Lung (tissue), 12 donors: ENCODE measurements around the gene ADAMTS2. TPM values are rescaled to one million over a fixed set of nuclear protein-coding genes. Genes with fewer than 3 reads are reported as not detected.

Experiments used
- ATAC-seq: fragments of 200-7000 bp; cut with Tn5 transposase; one replicate; pipeline ENCODE4 v1.9.1; 2020; ENCODE audit warnings: moderate number of reproducible peaks; ENCODE audit not compliant: insufficient read depth, low FRiP score
- DNase-seq, 3 donors: peaks; one replicate each; pipeline ENCODE4 v3.0.0-alpha.2; 2013 to 2017
- H3K27ac ChIP-seq, 2 donors: one replicate each; pipeline ENCODE4 v1.5.1; 2013; ENCODE audit warnings: mild to moderate bottlenecking in 2 of 2, moderate library complexity in 2 of 2, control low read depth in 1 of 2, inconsistent platforms in 1 of 2, low read depth in 1 of 2, low read length in 1 of 2
- H3K27me3 ChIP-seq, 3 donors: one replicate each; pipeline ENCODE4 v1.5.1; 2013; ENCODE audit warnings: low read length in 2 of 3; ENCODE audit not compliant: control insufficient read depth in 3 of 3, insufficient read depth in 3 of 3
- H3K36me3 ChIP-seq, 4 donors: one replicate each; pipeline ENCODE4 v1.5.1; 2013; ENCODE audit warnings: low read length in 4 of 4, mild to moderate bottlenecking in 1 of 4, moderate library complexity in 1 of 4; ENCODE audit not compliant: control insufficient read depth in 4 of 4, insufficient read depth in 4 of 4
- H3K4me1 ChIP-seq, 5 donors: one replicate each; pipeline ENCODE4 v1.5.1; 2013; ENCODE audit warnings: low read length in 5 of 5, mild to moderate bottlenecking in 2 of 5, moderate library complexity in 1 of 5; ENCODE audit not compliant: control insufficient read depth in 5 of 5, insufficient read depth in 5 of 5
- H3K4me3 ChIP-seq: one replicate; pipeline ENCODE4 v1.5.1; 2013; ENCODE audit warnings: mild to moderate bottlenecking, control low read depth, moderate library complexity
- H3K9ac ChIP-seq, 2 donors: one replicate each; pipeline ENCODE4 v1.5.1; 2013; ENCODE audit warnings: low read length in 2 of 2, control low read depth in 1 of 2; ENCODE audit not compliant: insufficient read depth in 1 of 2
- H3K9me3 ChIP-seq, 4 donors: one replicate each; pipeline ENCODE4 v1.5.1; 2013; ENCODE audit warnings: low read length in 3 of 4, mild to moderate bottlenecking in 1 of 4, moderate library complexity in 1 of 4; ENCODE audit not compliant: control insufficient read depth in 4 of 4, insufficient read depth in 3 of 4
- CTCF ChIP-seq: IDR thresholded peaks from 2 replicates; pipeline ENCODE4 v1.5.1; 2012; ENCODE audit warnings: mild to moderate bottlenecking; ENCODE audit errors: control extremely low read depth, extremely low read depth
- WGBS, 2 donors: extraction: QIAGEN DNeasy Blood & Tissue Kit; methylation state at CpG; one replicate each; pipeline ENCODE4 v1.1.7; 2013; 5-methylcytosine and 5-hydroxymethylcytosine counted together
- polyA plus RNA-seq, 2 donors: library from polyadenylated mRNA; stranded (reverse); fragments of 200-250 nt; gene quantifications; one replicate each; pipeline ENCODE4 v1.2.1, GENCODE V29; 2013
- total RNA-seq, 2 donors: library from RNA; depleted of rRNA in 1 of 2; stranded (reverse); fragments of >200 nt in 1 of 2; gene quantifications; one replicate each; pipeline ENCODE4 v1.2.1, GENCODE V29; 2014 to 2021
- donor health status: control.
- donor health status: control.
- donor health status: Bipolar disorder and iron deficiency.
- donor health status: healthy.
- donor health status: DM: yes; HTN: yes; CAD: no.

The ADAMTS2 gene
- total and polyA plus RNA-seq, 4 donors, result 9.3 to 45.5 (median 28.7) TPM

DNA sequence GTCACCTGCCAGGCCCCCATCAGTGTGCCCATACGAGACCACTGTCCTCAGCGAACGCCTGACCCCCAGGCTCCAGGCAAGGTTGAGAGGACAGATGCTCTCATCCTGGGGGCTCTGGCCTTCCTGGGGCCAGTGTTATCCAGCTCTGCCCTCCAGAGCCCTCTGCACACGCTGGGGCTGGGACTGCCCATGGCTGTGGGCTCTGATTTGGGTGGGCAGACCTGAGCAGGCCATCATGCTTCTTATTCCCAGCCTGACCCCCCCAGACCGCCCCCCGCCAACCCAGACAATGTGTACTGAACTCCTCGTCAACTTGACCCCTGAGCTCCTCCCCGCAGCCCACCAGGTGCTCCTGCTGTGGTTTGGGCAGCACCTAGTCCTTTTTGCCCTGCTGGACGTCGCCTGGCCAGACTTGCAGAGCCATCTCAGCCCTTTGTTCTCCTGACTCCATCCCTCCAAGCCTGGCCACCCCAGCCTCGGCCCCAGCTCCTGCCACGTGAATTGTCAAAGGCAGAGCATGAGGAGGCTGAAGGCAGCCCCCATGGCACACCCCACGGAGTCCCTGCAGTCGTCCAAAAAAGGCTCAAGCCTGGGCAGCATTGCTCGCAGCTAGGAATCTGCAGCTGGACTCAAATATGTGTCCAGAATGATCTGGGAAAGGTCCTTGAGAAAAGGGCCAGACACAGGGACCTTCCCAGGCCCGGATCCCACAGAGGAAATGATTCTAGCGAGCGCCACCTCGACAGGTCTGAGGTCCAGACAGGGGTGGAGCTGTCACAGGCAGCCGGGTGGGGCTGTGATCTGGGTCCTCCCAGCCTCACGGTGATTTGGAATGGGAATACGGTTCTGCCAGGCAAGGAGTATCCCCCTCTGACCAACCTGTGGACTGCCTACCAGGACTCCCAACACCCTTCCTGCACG, 87.0 kb downstream of the ADAMTS2 start:
- 73 to 85% methylated on average over 23 of the region's 23 CpGs for WGBS, 2 donors
- no peak for TF ChIP-seq CTCF
- Histone ChIP-seq H3K27me3 (no peaks in the 10 kb centered on the region), H3K9me3 (no peaks in the 10 kb centered on the region), H3K9ac (no peak overlapping the region), H3K36me3 (peaks cover 0 to 2% (median 0%) of the 10 kb centered on the region in 4 donors), H3K4me3 (no peak overlapping the region), H3K27ac (no peak overlapping the region), H3K4me1 (peaks cover 0 to 9% (median 2%) of the 10 kb centered on the region in 5 donors)
- ATAC-seq (no peak), DNase-seq (no peak)

GRCh38 chr5:179257176-179257682, 88.0 kb downstream of the ADAMTS2 start:
- Histone ChIP-seq H3K4me1 (peaks cover 0 to 9% (median 2%) of the 10 kb centered on the region in 5 donors), H3K9ac (no peak overlapping the region), H3K36me3 (peaks cover 0 to 2% (median 0%) of the 10 kb centered on the region in 4 donors), H3K4me3 (no peak overlapping the region), H3K27me3 (no peaks in the 10 kb centered on the region), H3K9me3 (no peaks in the 10 kb centered on the region), H3K27ac (no peak overlapping the region)
- DNase-seq (no peak), ATAC-seq (no peak)
- WGBS, 2 donors, result 87 to 92% methylated on average over 29 of the region's 29 CpGs
- no peak for TF ChIP-seq CTCF

GRCh38 chr5:179256328-179257175, 88.7 kb downstream of the ADAMTS2 start:
- Histone ChIP-seq H3K4me1 (peaks cover 0 to 7% (median under 1%) of the 10 kb centered on the region in 5 donors), H3K9ac (no peak overlapping the region), H3K27ac (no peak overlapping the region), H3K36me3 (peaks cover 0 to 2% (median 0%) of the 10 kb centered on the region in 4 donors), H3K4me3 (no peak overlapping the region), H3K9me3 (no peaks in the 10 kb centered on the region), H3K27me3 (no peaks in the 10 kb centered on the region)
- DNase-seq (no peak), ATAC-seq (peak; percentile 27)
- WGBS, 2 donors, result 68 to 79% methylated on average over 23 of the region's 23 CpGs
- no peak for TF ChIP-seq CTCF
